Stimulated activated CD4-positive, alpha-beta T cell treated with anti-CD3 and anti-CD28 coated beads, Interleukin-1b, Interleukin-23, amount 100 ng/mL, for 4 hours (primary cell): Measurements from ENCODE around the gene GKN2.
A peak's percentile ranks its signal among the peaks of the same experiment; 100 is the strongest.
"Not testable (repeated sequence)": the region's sequence is repeated elsewhere in the genome, so short reads cannot be mapped to it uniquely, and the experiment has no call there.

ENCODE experiments used
- DNase-seq, 2 donors: peaks; one replicate each; pipeline ENCODE4 v3.0.0-alpha.2; 2020; ENCODE audit warnings: low read depth in 2 of 2

GKN2 gene

GRCh38 chr2:68920481-68921170 lies 32.1 kb downstream of the GKN2 start:
- DNase-seq, result no peak

GRCh38 chr2:68918497-68918896 lies 34.2 kb downstream of the GKN2 start:
- DNase-seq, result no peak

GRCh38 chr2:68917034-68917718 lies 35.5 kb downstream of the GKN2 start:
- no peak for DNase-seq

- no peak for DNase-seq
Measured at GRCh38 chr2:68916226-68916625, 36.5 kb downstream of the GKN2 start.

GRCh38 chr2:68915393-68915792 lies 37.3 kb downstream of the GKN2 start:
- DNase-seq, result no peak

GRCh38 chr2:68913359-68913758 lies 39.3 kb downstream of the GKN2 start:
- DNase-seq, result no peak

- no peak for DNase-seq
Measured at GRCh38 chr2:68912732-68913131, 40.0 kb downstream of the GKN2 start.

- DNase-seq, result no peak
Measured at GRCh38 chr2:68912111-68912510, 40.6 kb downstream of the GKN2 start.

GRCh38 chr2:68911709-68912108 lies 41.0 kb downstream of the GKN2 start:
- DNase-seq, result no peak

GRCh38 chr2:68911246-68911645 lies 41.4 kb downstream of the GKN2 start:
- DNase-seq, result no peak

- DNase-seq, result peak; percentile 62 to 66
Measured at GRCh38 chr2:68909793-68910674, 42.7 kb downstream of the GKN2 start.

GRCh38 chr2:68908392-68908970 lies 44.2 kb downstream of the GKN2 start:
- peak; percentile 61 to 71 for DNase-seq

GRCh38 chr2:68907920-68908253 lies 44.8 kb downstream of the GKN2 start:
- DNase-seq, result no peak

GRCh38 chr2:68907232-68907919 lies 45.3 kb downstream of the GKN2 start:
- DNase-seq, result no peak

GRCh38 chr2:68906716-68907115 lies 46.0 kb downstream of the GKN2 start:
- DNase-seq, result no peak

GRCh38 chr2:68905116-68905515 lies 47.6 kb downstream of the GKN2 start:
- no peak for DNase-seq

- no peak for DNase-seq
Measured at GRCh38 chr2:68901561-68901960, 51.1 kb downstream of the GKN2 start.

GRCh38 chr2:68901199-68901514 lies 51.5 kb downstream of the GKN2 start:
- no peak for DNase-seq

- DNase-seq, result no peak
Measured at GRCh38 chr2:68900496-68901198, 52.0 kb downstream of the GKN2 start.

GRCh38 chr2:68895981-68896380 lies 56.7 kb downstream of the GKN2 start:
- DNase-seq, result not testable (repeated sequence)
